GM19025 (cell line): Measurements from ENCODE around the gene RPL35.
A peak's percentile ranks its signal among the peaks of the same experiment; 100 is the strongest.
"Not testable (repeated sequence)": the region's sequence is repeated elsewhere in the genome, so short reads cannot be mapped to it uniquely, and the experiment has no call there.

Experiments used
- ATAC-seq: cut with Tn5 transposase; IDR thresholded peaks from one replicate; pipeline ENCODE4 v1.9.1; 2021; ENCODE audit warnings: mild to moderate bottlenecking, low read depth, moderate library complexity; ENCODE audit not compliant: unreplicated experiment

RPL35 gene

DNA sequence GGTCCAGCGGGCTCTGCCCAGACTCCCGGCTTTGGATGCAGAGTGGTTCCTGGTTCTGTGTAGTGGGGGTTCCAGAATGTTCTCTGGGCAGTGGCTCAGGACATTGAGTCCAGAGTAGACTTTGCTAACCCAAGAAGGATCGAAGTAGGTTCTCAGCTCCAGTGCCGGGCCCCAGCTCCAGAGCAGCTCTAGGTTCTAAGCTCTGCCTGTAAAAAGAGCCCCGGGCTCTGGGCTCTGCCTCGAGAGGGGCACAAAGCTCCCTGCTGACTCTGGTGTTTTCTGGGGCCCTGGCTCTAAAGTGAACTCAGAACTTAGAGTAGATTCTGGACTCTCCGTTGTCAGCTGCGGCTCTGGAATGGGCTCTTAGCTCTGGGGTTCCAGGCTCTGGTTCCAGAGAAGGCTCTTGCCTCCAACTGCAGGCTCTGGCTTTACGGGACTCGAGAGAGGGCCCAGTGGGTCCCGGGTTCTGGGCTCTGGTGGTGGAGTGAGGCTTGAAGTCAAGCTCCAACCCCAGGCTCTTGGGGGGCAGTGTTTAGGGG is 8.1 kb downstream of the RPL35 start:
- no peak for ATAC-seq

GRCh38 chr9:124852829-124853531 is 8.8 kb downstream of the RPL35 start, which contains the start of gene WDR38:
Gene WDR38 (plus strand): TSS chr9:124853460. CDS start chr9:124853532, 72 bp downstream.
- ATAC-seq, result peak; percentile 77

DNA sequence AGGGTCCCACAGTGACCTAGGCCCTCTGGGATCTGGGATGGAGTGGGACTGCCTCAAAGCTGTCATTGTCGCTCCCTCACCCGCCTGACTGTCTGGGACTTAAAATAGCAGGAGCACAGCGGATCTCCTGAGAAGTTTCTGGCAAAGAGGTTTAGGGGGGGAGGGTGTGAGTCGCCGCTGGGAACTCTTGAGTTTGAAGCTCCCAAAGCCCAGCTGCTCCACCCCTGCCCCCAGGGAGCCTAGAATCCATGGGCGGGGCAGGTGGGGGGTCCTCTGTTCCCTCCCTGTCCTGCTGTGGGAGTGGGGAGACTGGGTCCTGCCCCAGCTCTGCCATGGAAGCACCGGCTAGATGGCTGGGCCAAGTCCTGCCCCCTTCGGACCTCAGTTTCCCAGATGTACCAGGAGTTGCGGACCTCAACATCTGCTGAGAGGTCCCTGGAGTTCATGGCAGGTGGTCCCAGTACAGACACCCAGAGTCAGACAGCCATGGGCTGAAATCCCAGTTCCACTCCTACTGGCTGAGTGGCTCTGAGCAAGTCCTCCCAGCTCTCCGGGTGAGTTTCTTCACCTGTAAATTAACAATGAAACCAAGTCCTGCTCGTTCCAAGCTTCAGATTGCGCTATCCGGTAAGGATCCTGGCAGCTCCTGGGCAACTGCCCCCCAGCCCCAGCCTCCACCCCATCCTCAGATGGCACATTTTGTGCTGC is 9.5 kb downstream of the RPL35 start:
- ATAC-seq, result no peak

- no peak for ATAC-seq
Observed at GRCh38 chr9:124849801-124850200, 12.0 kb downstream of the RPL35 start.

GRCh38 chr9:124846969-124847368 is 14.8 kb downstream of the RPL35 start:
- no peak for ATAC-seq

- not testable (repeated sequence) for ATAC-seq
Observed at GRCh38 chr9:124846467-124846866, 15.3 kb downstream of the RPL35 start.

GRCh38 chr9:124844291-124844690 is 17.5 kb downstream of the RPL35 start:
- ATAC-seq, result no peak

DNA sequence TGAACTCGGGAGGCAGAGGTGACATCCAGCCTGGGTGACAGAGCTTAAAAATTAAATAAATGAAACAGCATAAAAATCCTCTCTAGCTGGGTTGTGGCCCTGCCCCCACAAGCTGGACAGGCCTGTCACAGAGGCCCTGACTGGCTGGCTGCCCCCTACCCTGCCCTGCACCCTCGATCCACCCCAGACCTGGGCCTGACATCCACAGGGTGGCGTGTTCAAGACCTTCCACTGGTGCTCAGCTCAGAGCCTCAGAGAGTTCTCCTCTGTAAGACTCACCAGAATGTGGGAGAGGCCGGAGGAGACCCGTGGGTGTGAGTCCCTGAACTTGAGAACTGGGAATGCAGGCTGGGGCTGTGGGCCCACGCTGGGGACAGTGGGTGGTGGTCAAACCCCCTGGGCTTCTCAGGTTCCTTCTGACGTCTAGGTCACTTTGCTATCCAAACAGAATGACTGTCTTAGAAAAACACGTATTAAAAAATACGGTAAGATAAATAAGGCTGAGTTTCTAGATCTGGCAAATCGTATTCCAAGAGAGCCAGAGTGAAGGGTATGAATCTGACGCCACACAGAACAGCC is 18.2 kb downstream of the RPL35 start:
- ATAC-seq, result no peak

DNA sequence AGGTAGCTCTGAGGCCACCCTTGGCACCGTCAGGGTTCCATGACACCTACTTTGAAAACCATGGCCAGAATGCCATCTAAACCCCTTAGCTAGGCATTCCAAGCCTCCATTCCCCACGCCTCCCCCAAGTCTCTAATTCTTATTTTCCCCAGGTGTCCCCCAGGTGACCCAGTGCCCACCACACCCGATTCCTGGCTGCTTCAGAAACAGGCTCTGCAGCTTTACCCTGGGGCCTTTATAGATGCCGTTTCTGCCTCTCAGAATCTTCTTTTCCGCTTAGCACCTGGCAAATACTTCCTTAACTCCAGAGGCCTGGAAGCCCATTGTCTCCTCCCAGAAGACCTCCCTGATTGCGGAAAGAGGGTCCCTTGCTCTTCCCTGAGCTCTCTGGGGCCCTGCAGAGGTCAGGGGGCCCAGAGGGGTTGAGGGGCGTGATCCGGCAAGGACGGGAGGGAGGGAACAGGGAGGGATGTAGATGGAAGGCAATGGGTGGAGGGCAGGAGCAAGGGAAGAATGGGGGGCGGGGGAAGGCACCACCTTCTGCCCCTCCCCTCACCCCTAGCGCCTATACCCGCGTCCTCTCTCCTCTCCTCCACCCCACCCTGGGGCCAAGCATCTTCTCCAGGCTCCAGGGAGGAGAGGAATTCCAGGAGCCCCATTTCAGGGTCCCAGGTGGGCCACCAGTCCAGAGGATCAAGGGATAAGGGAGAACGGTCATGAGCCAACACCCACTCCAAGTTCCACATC is 20.5 kb downstream of the RPL35 start:
- ATAC-seq, result no peak

- ATAC-seq, result no peak
Observed at GRCh38 chr9:124840300-124840833, 21.4 kb downstream of the RPL35 start.

GRCh38 chr9:124839612-124840299 is 22.0 kb downstream of the RPL35 start:
- no peak for ATAC-seq

- ATAC-seq, result not testable (repeated sequence)
Observed at GRCh38 chr9:124838567-124839275, 23.0 kb downstream of the RPL35 start.

- not testable (repeated sequence) for ATAC-seq
Observed at GRCh38 chr9:124838132-124838531, 23.6 kb downstream of the RPL35 start.

DNA sequence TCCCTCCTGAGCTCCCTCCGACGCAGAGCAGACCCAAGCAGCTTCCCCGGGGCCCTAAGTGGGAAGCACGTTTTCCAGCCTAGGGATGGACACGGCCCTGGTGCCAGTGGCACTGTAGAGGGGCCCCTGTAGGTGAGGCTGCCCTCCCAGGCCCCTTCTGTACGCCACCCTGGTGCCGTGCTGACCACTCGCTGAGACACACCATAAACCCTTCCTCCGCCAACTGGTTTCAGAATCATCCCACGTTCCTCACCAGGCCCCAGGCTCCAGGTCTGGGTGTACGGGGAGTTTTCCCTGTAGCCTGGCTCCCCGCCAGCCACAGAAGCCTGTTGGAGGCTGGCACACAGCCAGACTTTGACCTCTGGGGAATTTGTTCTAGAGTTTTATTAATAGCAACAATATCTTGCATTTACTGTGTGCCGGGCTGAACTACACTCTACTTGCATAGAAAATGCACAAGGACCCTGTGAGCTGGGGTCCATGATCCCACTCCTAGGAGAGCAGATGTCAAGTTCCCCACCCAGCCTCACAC is 26.7 kb downstream of the RPL35 start:
- ATAC-seq, result no peak

DNA sequence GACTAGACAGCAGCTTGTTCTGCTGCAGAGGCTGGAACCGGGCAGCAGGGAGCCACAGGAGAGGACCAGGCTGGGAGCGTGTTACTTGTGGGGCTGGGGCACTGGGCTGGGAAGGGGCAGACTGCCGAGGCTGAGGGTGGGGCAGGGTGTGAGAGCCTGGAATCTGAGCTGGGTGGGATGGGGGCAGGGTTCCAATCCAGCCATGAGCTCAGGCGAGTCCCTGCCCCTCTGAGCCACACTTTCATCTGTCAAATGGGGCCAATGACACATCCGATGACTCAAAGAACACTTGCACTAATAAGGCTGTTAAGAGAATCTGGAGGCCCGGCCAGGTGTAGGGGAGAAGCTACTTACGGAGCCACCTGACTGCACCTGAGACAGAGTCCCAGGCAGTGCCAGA is 27.2 kb downstream of the RPL35 start:
- no peak for ATAC-seq

DNA sequence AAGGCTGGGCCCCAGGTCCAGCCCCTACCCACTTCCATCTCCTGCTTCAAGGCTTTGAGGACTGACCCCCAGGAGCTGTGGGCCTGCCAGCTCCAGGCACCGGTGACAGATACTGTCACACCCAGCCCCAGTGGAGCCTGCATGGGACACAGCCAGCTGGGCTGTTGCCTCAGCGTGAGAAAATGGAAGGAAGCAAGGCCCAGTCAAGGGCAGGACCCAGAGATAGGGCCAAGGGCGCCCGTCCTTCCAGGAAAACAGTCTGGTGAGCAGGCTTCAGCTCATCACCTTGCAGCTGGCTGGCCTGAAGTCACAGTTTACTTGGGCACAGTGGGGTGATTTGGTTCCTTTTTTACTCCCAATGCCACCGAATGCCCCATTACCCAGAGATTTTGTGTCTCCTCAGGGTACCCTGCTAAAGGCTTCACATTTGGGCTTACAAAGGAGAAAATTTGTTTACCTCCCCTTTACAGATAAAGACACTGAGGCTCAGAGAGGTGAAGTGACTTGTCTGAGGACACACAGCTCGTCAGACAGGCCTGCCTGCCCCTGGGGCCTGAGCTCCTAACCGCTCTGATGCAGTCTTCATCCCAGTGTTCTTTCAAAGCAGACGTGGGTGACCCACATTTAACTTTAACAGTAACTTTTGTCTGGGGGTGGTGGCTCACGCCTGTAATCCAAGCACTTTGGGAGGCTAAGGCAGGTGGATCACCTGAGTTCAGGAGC is 30.0 kb downstream of the RPL35 start:
- no peak for ATAC-seq

DNA sequence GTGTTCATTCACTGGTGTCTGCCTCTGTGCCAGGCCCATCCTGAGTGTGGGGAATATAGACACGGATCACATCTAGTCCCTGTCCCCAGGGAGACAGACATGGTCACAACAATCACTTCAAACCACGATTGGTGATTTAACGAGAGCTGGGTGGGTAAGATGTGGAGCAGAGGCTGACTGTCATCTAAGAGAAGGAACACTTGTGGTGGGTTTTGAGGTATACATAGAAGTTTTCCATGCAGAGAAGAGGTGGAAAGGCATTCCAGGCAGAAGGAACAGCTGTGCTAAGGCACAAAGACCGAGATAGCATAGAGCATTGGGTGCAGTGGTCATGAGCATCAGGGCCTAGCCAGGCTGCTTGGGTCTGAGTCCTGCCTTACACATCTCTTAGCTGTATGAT is 31.2 kb downstream of the RPL35 start:
- ATAC-seq, result no peak

- no peak for ATAC-seq
Observed at GRCh38 chr9:124829334-124829669, 32.5 kb downstream of the RPL35 start.
